ENCODE data around the gene BTBD2.

DNA sequence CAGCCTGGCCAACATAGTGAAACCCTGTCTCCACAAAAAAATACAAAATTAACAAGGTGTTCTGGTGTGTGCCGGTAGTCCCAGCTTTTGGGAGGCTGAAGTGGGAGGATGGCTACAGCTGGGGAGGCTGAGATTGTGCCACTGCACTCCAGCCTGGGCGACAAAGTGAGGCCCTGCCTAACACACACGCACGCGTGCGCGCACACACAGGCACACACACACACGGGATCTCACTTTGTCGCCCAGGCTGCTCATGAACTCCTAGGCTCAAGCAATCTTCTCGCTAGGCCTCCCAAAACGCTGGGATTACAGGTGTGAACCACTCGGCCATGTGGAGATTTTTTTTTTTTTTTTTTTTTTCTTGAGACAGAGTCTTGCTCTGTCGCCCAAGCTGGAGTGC is 3.2 kb upstream of the BTBD2 start:
- TF ChIP-seq MXD4 (CRISPR knock-in tag; IDR thresholded peaks at IDR 0.05), result no peak
- no peak for TF ChIP-seq JARID2 (CRISPR knock-in tag; IDR thresholded peaks at IDR 0.05; ENCODE audit: insufficient replicate concordance)
- TF ChIP-seq, protein P1, sequence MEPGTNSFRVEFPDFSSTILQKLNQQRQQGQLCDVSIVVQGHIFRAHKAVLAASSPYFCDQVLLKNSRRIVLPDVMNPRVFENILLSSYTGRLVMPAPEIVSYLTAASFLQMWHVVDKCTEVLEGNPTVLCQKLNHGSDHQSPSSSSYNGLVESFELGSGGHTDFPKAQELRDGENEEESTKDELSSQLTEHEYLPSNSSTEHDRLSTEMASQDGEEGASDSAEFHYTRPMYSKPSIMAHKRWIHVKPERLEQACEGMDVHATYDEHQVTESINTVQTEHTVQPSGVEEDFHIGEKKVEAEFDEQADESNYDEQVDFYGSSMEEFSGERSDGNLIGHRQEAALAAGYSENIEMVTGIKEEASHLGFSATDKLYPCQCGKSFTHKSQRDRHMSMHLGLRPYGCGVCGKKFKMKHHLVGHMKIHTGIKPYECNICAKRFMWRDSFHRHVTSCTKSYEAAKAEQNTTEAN (CRISPR knock-in tag; conservative IDR thresholded peaks at IDR 0.05), result no peak
- no peak for TF ChIP-seq ZNF530 (CRISPR knock-in tag; IDR thresholded peaks at IDR 0.05; ENCODE audit: low read depth)
- TF ChIP-seq ZNF232 (CRISPR knock-in tag; IDR thresholded peaks at IDR 0.05; ENCODE audit: borderline replicate concordance), result no peak
- TF ChIP-seq, protein P2, sequence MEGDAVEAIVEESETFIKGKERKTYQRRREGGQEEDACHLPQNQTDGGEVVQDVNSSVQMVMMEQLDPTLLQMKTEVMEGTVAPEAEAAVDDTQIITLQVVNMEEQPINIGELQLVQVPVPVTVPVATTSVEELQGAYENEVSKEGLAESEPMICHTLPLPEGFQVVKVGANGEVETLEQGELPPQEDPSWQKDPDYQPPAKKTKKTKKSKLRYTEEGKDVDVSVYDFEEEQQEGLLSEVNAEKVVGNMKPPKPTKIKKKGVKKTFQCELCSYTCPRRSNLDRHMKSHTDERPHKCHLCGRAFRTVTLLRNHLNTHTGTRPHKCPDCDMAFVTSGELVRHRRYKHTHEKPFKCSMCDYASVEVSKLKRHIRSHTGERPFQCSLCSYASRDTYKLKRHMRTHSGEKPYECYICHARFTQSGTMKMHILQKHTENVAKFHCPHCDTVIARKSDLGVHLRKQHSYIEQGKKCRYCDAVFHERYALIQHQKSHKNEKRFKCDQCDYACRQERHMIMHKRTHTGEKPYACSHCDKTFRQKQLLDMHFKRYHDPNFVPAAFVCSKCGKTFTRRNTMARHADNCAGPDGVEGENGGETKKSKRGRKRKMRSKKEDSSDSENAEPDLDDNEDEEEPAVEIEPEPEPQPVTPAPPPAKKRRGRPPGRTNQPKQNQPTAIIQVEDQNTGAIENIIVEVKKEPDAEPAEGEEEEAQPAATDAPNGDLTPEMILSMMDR (CRISPR knock-in tag; IDR thresholded peaks at IDR 0.05), result no peak
- TF ChIP-seq EP300 (IDR thresholded peaks at IDR 0.05; ENCODE audit: low read depth in 2 of 2, low read length in 2 of 2), result no peak
- no peak for TF ChIP-seq EP300 (CRISPR knock-in tag; IDR thresholded peaks at IDR 0.05; ENCODE audit: borderline replicate concordance)
- TF ChIP-seq, protein P3, sequence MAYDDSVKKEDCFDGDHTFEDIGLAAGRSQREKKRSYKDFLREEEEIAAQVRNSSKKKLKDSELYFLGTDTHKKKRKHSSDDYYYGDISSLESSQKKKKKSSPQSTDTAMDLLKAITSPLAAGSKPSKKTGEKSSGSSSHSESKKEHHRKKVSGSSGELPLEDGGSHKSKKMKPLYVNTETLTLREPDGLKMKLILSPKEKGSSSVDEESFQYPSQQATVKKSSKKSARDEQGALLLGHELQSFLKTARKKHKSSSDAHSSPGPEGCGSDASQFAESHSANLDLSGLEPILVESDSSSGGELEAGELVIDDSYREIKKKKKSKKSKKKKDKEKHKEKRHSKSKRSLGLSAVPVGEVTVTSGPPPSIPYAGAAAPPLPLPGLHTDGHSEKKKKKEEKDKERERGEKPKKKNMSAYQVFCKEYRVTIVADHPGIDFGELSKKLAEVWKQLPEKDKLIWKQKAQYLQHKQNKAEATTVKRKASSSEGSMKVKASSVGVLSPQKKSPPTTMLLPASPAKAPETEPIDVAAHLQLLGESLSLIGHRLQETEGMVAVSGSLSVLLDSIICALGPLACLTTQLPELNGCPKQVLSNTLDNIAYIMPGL (CRISPR knock-in tag; IDR thresholded peaks at IDR 0.05; ENCODE audit: borderline replicate concordance in 1 of 2, low read depth in 1 of 2), result no peak
- TF ChIP-seq SRF (IDR thresholded peaks at IDR 0.05; ENCODE audit: low read depth, low read length), result no peak

Data from HepG2 (cell line).